Ovary (tissue), 9 donors: ENCODE results near the gene PTPRN2. TPM values are rescaled to one million over a fixed set of nuclear protein-coding genes. Genes with fewer than 3 reads are reported as not detected.

ENCODE experiments used
- DNase-seq, 5 donors: peaks; one replicate each; pipeline ENCODE4 v3.0.0-alpha.2; 2019 to 2020
- H3K27ac ChIP-seq, 2 donors: fragments of 200-600 bp; one replicate each; pipeline versions ENCODE4 v1.5.1 to v1.8.0; 2019 to 2022
- H3K27me3 ChIP-seq: fragments of 200-600 bp; one replicate; pipeline ENCODE4 v1.8.0; 2022
- H3K36me3 ChIP-seq: fragments of 200-600 bp; sonication (generic); one replicate; pipeline ENCODE4 v1.5.1; 2019
- H3K4me1 ChIP-seq: one replicate; pipeline ENCODE4 v1.8.1; 2013; ENCODE audit warnings: mild to moderate bottlenecking, moderate library complexity; ENCODE audit not compliant: insufficient read depth
- H3K4me3 ChIP-seq: fragments of 200-600 bp; sonication (generic); one replicate; pipeline ENCODE4 v1.5.1; 2017
- H3K9me3 ChIP-seq, 2 donors: fragments of 200-600 bp in 1 of 2; sonication (generic) in 1 of 2; one replicate each; pipeline versions ENCODE4 v1.5.1 to v1.8.1; 2013 to 2019; ENCODE audit warnings: mild to moderate bottlenecking in 1 of 2, moderate library complexity in 1 of 2
- CTCF ChIP-seq, 3 donors: fragments of 450-650 bp in 2 of 3; fragments of 200-600 bp in 1 of 3; IDR thresholded peaks; one replicate each; pipeline versions ENCODE4 v1.5.1 to v1.8.0; 2016 to 2022; ENCODE audit warnings: antibody characterized with exemption in 3 of 3, mild to moderate bottlenecking in 1 of 3
- EP300 ChIP-seq: sonication (generic); formaldehyde crosslinking; IDR thresholded peaks from one replicate; pipeline ENCODE4 v1.6.1; 2017; ENCODE audit warnings: antibody characterized with exemption
- POLR2A ChIP-seq: fragments of 450-650 bp; IDR thresholded peaks from one replicate; pipeline ENCODE4 v1.6.1; 2017; ENCODE audit warnings: antibody characterized with exemption, mild to moderate bottlenecking, moderate library complexity
- WGBS, 3 donors: extraction: QIAGEN DNeasy Blood & Tissue Kit in 1 of 3; methylation state at CpG; one replicate each; pipeline versions ENCODE4 v1.1.5 to v1.1.7; 2013 to 2017; 5-methylcytosine and 5-hydroxymethylcytosine counted together
- intact Hi-C, 4 donors: fragments of 100-400 bp; cut with DNase I; formaldehyde crosslinking; loops; one replicate each; pipeline versions ENCODE4 v1.11.0 to v1.15.1; 2022 to 2023
- polyA plus RNA-seq, 2 donors: library from polyadenylated mRNA; stranded (reverse); fragments of 200-250 nt in 1 of 2; fragments of 350-450 nt in 1 of 2; fragmentation: Illumina TruSeq in 1 of 2; extraction: RNeasy Lipid Tissue Mini Kit (QIAGEN cat#74804) in 1 of 2; gene quantifications; one replicate each; pipeline ENCODE4 v1.2.3, GENCODE V29; 2013 to 2014
- total RNA-seq, 7 donors: library from RNA; depleted of rRNA in 2 of 7; stranded (reverse); fragments of >200 nt in 2 of 7; fragmentation: NEBNext Ultra II Directional in 3 of 7; extraction: Animal tissue kit (Norgen Biotek cat#: 25700) in 3 of 7; gene quantifications; one replicate each; pipeline versions ENCODE4 v1.1.0 to v1.2.4, GENCODE V29; 2016 to 2023
- donor health status: DM: no; HTN: no; CAD: no; lungs with moderate emphysema.
- donor health status: DM: no; HTN: no; CAD: no.
- donor health status: Bipolar disorder and iron deficiency.
- donor health status: DM: yes; HTN: yes; CAD: no.
- donor health status: DM: no; HTN: no; CAD: no.
- donor health status: DM: yes; HTN: yes; CAD: no.

PTPRN2 gene
- total and polyA plus RNA-seq, 9 donors: 3.5 to 11.1 (median 5.9) TPM

GRCh38 chr7:158044482-158044823 is 543.2 kb downstream of the PTPRN2 start:
- Histone ChIP-seq H3K4me3 (no peak overlapping the region), H3K36me3 (no peaks in the 10 kb centered on the region), H3K4me1 (no peaks in the 10 kb centered on the region), H3K27me3 (no peaks in the 10 kb centered on the region), H3K27ac (no peak overlapping the region), H3K9me3 (no peaks in the 10 kb centered on the region)
- WGBS, 3 donors: 57 to 71% (median 59%) methylated on average over 6 of the region's 6 CpGs
- intact Hi-C loops: no loop called here
- TF ChIP-seq EP300: no peak
- DNase-seq: no peak

- WGBS, 3 donors: 51 to 70% (median 56%) methylated on average over 17 of the region's 17 CpGs
These were observed 543.8 kb downstream of the PTPRN2 start for GRCh38 chr7:158043551-158044481.

DNA sequence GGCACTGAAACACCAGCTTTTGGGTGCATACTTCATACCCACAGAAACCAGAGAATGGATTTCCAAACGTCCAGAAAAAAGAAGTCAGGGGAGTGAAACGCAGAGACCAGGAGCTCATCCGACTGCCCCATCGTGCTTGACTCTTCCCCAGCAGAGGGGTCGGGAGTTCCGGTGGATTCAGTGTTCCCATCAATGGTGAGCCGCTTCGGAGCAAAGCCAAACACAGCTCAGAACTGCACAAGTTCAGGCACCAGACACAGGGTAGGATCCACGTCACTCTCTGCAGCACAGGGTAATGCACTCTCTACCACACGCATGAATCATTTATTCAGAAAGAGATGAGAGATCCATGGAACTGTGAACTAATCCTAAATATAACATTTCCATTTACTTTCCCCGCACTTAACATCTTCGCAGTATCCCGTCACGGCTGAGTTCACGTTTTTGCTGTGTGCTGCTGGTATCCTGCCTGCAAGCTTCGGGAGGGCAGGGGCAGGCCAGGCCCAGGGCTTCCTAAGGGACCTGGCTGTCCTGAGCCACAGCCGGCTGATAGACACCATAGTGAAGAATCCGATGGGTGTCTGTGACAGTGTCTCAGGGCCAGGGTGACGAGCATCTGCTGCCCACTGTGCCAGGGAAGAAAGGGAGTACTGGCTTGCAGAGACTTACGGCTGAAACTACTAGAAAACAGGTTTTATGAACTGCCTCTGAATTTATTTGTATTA is 545.3 kb downstream of the PTPRN2 start:
- H3K27me3 ChIP-seq: no peaks in the 10 kb centered on the region
- intact Hi-C loops: no loop called here
- 84 to 90% (median 88%) methylated on average over 20 of the region's 20 CpGs for WGBS, 3 donors
- no peak overlapping the region for H3K4me3 ChIP-seq
- no peaks in the 10 kb centered on the region for H3K9me3 ChIP-seq
- H3K27ac ChIP-seq: no peak overlapping the region
- H3K36me3 ChIP-seq: no peaks in the 10 kb centered on the region
- no peak for DNase-seq
- no peaks in the 10 kb centered on the region for H3K4me1 ChIP-seq
- no peak for TF ChIP-seq EP300
- TF ChIP-seq CTCF (IDR thresholded peaks at IDR 0.05): no peak
- no peak for TF ChIP-seq POLR2A

More at GRCh38 chr7:158043551-158044481, 543.8 kb downstream of the PTPRN2 start:
- no peaks in the 10 kb centered on the region for H3K4me1 ChIP-seq
- no peaks in the 10 kb centered on the region for H3K9me3 ChIP-seq
- no peak for DNase-seq
- no peak overlapping the region for H3K27ac ChIP-seq
- H3K4me3 ChIP-seq: no peak overlapping the region
- TF ChIP-seq EP300: no peak
- no peak for TF ChIP-seq CTCF (IDR thresholded peaks at IDR 0.05)
- no peak for TF ChIP-seq POLR2A
- intact Hi-C loops: no loop called here
- no peaks in the 10 kb centered on the region for H3K36me3 ChIP-seq
- H3K27me3 ChIP-seq: no peaks in the 10 kb centered on the region

- no peaks in the 10 kb centered on the region for H3K27me3 ChIP-seq
- H3K9me3 ChIP-seq: no peaks in the 10 kb centered on the region
- DNase-seq: no peak
- H3K36me3 ChIP-seq: no peaks in the 10 kb centered on the region
- no peak overlapping the region for H3K27ac ChIP-seq
- intact Hi-C loops: no loop called here
- 89 to 93% (median 90%) methylated on average over 6 of the region's 6 CpGs for WGBS, 3 donors
- H3K4me3 ChIP-seq: no peak overlapping the region
- no peak for TF ChIP-seq EP300
- TF ChIP-seq CTCF (IDR thresholded peaks at IDR 0.05): no peak
- no peak for TF ChIP-seq POLR2A
- H3K4me1 ChIP-seq: no peaks in the 10 kb centered on the region
These were observed 547.4 kb downstream of the PTPRN2 start for GRCh38 chr7:158040199-158040598.

- no peaks in the 10 kb centered on the region for H3K36me3 ChIP-seq
- no peaks in the 10 kb centered on the region for H3K4me1 ChIP-seq
- TF ChIP-seq CTCF (IDR thresholded peaks at IDR 0.05): no peak
- TF ChIP-seq POLR2A: no peak
- TF ChIP-seq EP300: no peak
- no peak overlapping the region for H3K4me3 ChIP-seq
- DNase-seq: no peak
- H3K27ac ChIP-seq: no peak overlapping the region
- intact Hi-C loops: no loop called here
- no peaks in the 10 kb centered on the region for H3K27me3 ChIP-seq
- no peaks in the 10 kb centered on the region for H3K9me3 ChIP-seq
These were observed 548.4 kb downstream of the PTPRN2 start for GRCh38 chr7:158039270-158039669.
